Keratinocyte (primary cell): ENCODE measurements around the gene CA5A. TPM values are rescaled to one million over a fixed set of nuclear protein-coding genes. Genes with fewer than 3 reads are reported as not detected.
"Not testable (repeated sequence)": the region's sequence is repeated elsewhere in the genome, so short reads cannot be mapped to it uniquely, and the experiment has no call there.

Experiments
- DNase-seq: peaks from one replicate; pipeline ENCODE4 v3.0.0-alpha.2; 2011; ENCODE audit warnings: low read depth, missing footprints, low spot score
- FAIRE-seq: peaks from 2 replicates; lab custom pipeline; 2011; peaks lifted over from hg19 to GRCh38; lab: Jason Lieb, UNC
- H2AFZ ChIP-seq: 2 replicates; pipeline ENCODE4 v1.6.0; 2012; ENCODE audit warnings: low read length, control low read depth, inconsistent platforms; ENCODE audit not compliant: control insufficient read depth
- H3K27ac ChIP-seq: 2 replicates; pipeline ENCODE4 v1.5.1; 2011; ENCODE audit warnings: low read length; ENCODE audit not compliant: control insufficient read depth, insufficient read depth
- H3K27me3 ChIP-seq: 3 replicates; pipeline ENCODE4 v1.6.0; 2011; ENCODE audit warnings: low read length; ENCODE audit not compliant: control insufficient read depth, insufficient read depth; ENCODE audit errors: extremely low read depth
- H3K36me3 ChIP-seq, 2 experiments: 2 replicates in 1 of 2; 3 replicates in 1 of 2; pipeline ENCODE4 v1.5.1; 2011; ENCODE audit warnings: low read length in 2 of 2, mild to moderate bottlenecking in 1 of 2; ENCODE audit not compliant: control insufficient read depth in 2 of 2, insufficient read depth in 2 of 2; ENCODE audit errors: extremely low read depth in 1 of 2
- H3K4me1 ChIP-seq: 3 replicates; pipeline ENCODE4 v1.5.1; 2011; ENCODE audit warnings: low read length; ENCODE audit not compliant: control insufficient read depth, insufficient read depth; ENCODE audit errors: extremely low read depth
- H3K4me2 ChIP-seq: 3 replicates; pipeline ENCODE4 v1.6.0; 2011; ENCODE audit warnings: low read depth, low read length; ENCODE audit not compliant: control insufficient read depth, insufficient read depth; ENCODE audit errors: extremely low read depth
- H3K4me3 ChIP-seq, 3 experiments: fragments of 200-600 bp in 1 of 3; sonication (generic) in 1 of 3; 2 replicates in 2 of 3; 3 replicates in 1 of 3; pipeline ENCODE4 v1.5.1; 2011 to 2016; ENCODE audit warnings: low read length in 3 of 3, mild to moderate bottlenecking in 3 of 3, control low read depth in 2 of 3, inconsistent platforms in 1 of 3, low read depth in 1 of 3, mixed read lengths in 1 of 3, mixed run types in 1 of 3, moderate library complexity in 1 of 3; ENCODE audit not compliant: control insufficient read depth in 2 of 3, insufficient read depth in 2 of 3; ENCODE audit errors: extremely low read depth in 1 of 3
- H3K79me2 ChIP-seq: 2 replicates; pipeline ENCODE4 v1.6.0; 2012; ENCODE audit warnings: low read length; ENCODE audit not compliant: control insufficient read depth, insufficient read depth
- H3K9ac ChIP-seq: 3 replicates; pipeline ENCODE4 v1.6.0; 2011; ENCODE audit warnings: low read length; ENCODE audit not compliant: control insufficient read depth, insufficient read depth; ENCODE audit errors: extremely low read depth
- H3K9me1 ChIP-seq: 3 replicates; pipeline ENCODE4 v1.6.0; 2011; ENCODE audit warnings: low read length; ENCODE audit not compliant: control insufficient read depth, insufficient read depth; ENCODE audit errors: extremely low read depth
- H3K9me3 ChIP-seq: 2 replicates; pipeline ENCODE4 v1.5.1; 2012; ENCODE audit warnings: low read depth, low read length; ENCODE audit not compliant: control insufficient read depth
- H4K20me1 ChIP-seq: 3 replicates; pipeline ENCODE4 v1.6.0; 2011; ENCODE audit warnings: low read length; ENCODE audit not compliant: control insufficient read depth, insufficient read depth; ENCODE audit errors: extremely low read depth
- EZH2 ChIP-seq: IDR thresholded peaks from one replicate; pipeline ENCODE4 v1.6.1; 2012; ENCODE audit warnings: inconsistent platforms, mild to moderate bottlenecking, low read length, moderate library complexity
- dilution Hi-C: fragments of 300-500 bp; cut with MboI; formaldehyde crosslinking; loops from one replicate; pipeline ENCODE4 v1.7.0; 2020; ENCODE audit warnings: low sequenced_read_pairs; ENCODE audit not compliant: extremely low pct_ligation_motif_present
- polyA plus RNA-seq, 5 experiments: library from polyadenylated mRNA; depleted of rRNA in 3 of 5; stranded (reverse) in 3 of 5; stranded (forward) in 1 of 5; unstranded in 1 of 5; fragments of >200 nt; gene quantifications; 1 replicate in 1 of 5; 2 replicates in 3 of 5; 3 replicates in 1 of 5; pipeline versions ENCODE4 v1.2.1 to v1.2.3, GENCODE V29; 2011 to 2012; ENCODE audit warnings: missing spikeins in 2 of 5, low read depth in 1 of 5, low replicate concordance in 1 of 5
- TF ChIP-seq, protein P1 (sequence below), 3 experiments: IDR thresholded peaks in 1 of 3; conservative IDR thresholded peaks in 1 of 3; optimal IDR thresholded peaks in 1 of 3; 2 replicates in 2 of 3; 3 replicates in 1 of 3; pipeline versions ENCODE3 to v1.5.1; 2011; ENCODE audit warnings: low read length in 3 of 3, mild to moderate bottlenecking in 3 of 3, moderate library complexity in 2 of 3, control low read depth in 1 of 3, inconsistent platforms in 1 of 3; ENCODE audit not compliant: insufficient read depth in 2 of 3; ENCODE audit errors: extremely low read depth in 1 of 3

CA5A gene
- polyA plus RNA-seq, 1 donor (not counting 4 experiments of a cell fraction or from before 2014, with no cell fraction given): not detected

DNA sequence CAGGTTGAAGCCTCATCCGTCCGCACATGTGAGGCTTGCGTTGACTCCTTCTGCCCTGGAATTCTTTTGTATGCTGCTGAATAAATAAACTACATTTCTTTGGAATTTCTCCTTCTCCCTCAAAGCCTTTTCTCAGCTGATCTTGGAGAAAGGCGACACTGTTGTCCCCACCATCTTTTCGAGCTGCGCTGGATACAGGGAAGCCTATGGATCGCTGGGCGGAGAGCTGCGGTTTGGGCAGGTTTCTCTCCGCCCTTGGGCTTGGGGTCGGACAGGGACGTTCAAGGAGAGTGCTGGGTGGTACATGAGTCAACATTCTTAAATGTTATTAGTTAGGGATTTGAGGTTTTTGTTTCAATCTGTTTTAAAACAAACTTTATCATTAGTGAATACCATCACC is 35.8 kb downstream of the CA5A start:
- H2AFZ ChIP-seq, H3K36me3 ChIP-seq, H3K79me2 ChIP-seq, H3K9me1 ChIP-seq, H3K4me3 ChIP-seq, H3K9ac ChIP-seq, H4K20me1 ChIP-seq, H3K27ac ChIP-seq, FAIRE-seq, H3K9me3 ChIP-seq, dilution Hi-C loops, DNase-seq, H3K27me3 ChIP-seq, H3K4me2 ChIP-seq: not testable (repeated sequence)
- peaks cover 13% of the 10 kb centered on the region for H3K4me1 ChIP-seq

DNA sequence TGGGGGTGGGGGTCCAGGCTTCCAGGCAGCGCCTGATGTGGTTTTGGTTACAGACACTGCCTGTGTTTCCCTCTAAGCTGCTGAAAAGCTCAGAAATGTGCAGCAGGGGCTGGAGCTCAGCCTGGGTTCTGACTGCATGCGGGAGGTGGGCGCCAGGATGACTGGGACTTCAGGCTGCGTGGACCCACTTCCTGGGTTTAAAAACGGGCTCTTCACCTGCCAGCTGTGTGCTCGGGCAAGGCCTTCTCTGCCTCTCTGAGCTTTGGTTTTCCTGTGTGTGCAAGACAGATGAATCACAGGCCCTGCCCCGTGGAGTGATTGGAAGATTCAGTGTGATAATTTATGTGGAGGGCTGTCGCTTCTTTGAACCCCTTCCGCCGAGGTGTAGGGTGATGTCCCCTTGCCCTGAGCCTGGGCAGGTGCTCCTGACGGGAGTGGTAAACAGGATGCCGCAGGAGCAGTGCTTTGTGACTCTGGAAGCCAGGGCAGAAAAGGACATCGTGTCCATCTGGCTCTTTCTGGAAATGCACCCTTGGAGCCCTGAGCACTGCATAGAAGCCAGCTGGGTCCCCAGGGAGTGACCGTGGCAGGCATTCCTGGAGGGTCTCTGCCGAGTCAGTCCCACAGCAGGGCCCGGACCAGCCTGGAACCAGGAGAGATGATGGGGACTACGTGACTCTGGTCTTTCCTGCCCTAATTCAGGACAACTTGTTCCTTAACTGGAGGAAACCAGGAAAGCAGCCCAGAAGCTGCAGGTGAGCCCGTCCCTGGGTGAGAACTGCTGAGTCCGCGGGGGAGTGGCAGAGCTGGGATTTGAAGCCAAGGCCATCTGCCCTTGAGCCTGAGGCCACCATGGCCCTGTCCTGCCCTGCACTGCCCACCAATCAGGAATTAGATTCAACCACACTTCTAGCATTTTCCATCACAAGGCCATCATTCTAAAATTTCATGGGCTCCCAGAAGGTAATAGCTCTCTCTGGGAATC is 38.5 kb downstream of the CA5A start:
- no peak for DNase-seq
- no peaks in the 10 kb centered on the region for H3K36me3 ChIP-seq
- H3K4me2 ChIP-seq: no peak overlapping the region
- H3K27me3 ChIP-seq: no peaks in the 10 kb centered on the region
- FAIRE-seq: no peak
- no peaks in the 10 kb centered on the region for H3K9me3 ChIP-seq
- dilution Hi-C loops: no loop called here
- no peak overlapping the region for H3K4me3 ChIP-seq
- H3K27ac ChIP-seq: no peak overlapping the region
- no peak overlapping the region for H2AFZ ChIP-seq
- H3K4me1 ChIP-seq: peaks cover 15% of the 10 kb centered on the region
- no peaks in the 10 kb centered on the region for H4K20me1 ChIP-seq
- no peak overlapping the region for H3K9ac ChIP-seq
- TF ChIP-seq, protein P1, sequence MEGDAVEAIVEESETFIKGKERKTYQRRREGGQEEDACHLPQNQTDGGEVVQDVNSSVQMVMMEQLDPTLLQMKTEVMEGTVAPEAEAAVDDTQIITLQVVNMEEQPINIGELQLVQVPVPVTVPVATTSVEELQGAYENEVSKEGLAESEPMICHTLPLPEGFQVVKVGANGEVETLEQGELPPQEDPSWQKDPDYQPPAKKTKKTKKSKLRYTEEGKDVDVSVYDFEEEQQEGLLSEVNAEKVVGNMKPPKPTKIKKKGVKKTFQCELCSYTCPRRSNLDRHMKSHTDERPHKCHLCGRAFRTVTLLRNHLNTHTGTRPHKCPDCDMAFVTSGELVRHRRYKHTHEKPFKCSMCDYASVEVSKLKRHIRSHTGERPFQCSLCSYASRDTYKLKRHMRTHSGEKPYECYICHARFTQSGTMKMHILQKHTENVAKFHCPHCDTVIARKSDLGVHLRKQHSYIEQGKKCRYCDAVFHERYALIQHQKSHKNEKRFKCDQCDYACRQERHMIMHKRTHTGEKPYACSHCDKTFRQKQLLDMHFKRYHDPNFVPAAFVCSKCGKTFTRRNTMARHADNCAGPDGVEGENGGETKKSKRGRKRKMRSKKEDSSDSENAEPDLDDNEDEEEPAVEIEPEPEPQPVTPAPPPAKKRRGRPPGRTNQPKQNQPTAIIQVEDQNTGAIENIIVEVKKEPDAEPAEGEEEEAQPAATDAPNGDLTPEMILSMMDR (optimal IDR thresholded peaks at IDR 0.05 in 1 of 3, IDR thresholded peaks at IDR 0.05 in 1 of 3, conservative IDR thresholded peaks at IDR 0.05 in 1 of 3; ENCODE audit: extremely low read depth in 1 of 3, insufficient read depth in 2 of 3, low read length in 3 of 3): no peak
- TF ChIP-seq EZH2: no peak
- H3K79me2 ChIP-seq: no peaks in the 10 kb centered on the region
- no peaks in the 10 kb centered on the region for H3K9me1 ChIP-seq

DNA sequence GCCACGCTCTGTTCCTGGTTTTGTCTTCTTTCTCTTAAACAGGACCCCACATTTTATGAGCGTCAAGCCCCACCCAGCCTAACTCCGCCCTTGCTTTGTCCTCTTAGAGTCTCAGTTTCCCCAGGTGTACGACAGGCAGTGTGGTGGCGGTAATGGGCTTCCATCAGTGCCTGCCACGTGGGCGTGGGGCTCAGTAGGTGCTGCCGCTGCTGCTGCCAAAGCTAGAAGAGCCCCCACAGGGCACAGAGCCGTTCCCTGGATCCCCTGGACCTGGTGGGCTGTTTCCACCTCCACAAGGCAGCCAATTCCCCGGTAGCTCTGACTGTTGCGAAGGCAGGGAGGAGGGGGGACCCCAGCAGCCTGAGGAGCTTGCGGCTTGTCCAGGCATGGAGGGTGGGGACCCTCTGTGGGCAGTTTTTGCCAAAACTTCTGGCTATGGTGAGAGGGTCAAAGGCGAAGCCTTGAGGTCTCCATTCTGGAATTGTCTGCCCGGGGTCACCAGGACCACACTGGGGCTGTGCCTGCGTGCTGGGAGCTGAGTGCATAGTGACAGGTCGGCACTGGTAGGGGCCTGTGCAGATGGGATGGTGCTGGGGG is 39.3 kb downstream of the CA5A start:
- H3K27ac ChIP-seq, FAIRE-seq, H3K9ac ChIP-seq, DNase-seq, dilution Hi-C loops, H3K4me3 ChIP-seq, H3K9me3 ChIP-seq, H2AFZ ChIP-seq, H3K4me2 ChIP-seq, H3K27me3 ChIP-seq, H3K9me1 ChIP-seq, H3K79me2 ChIP-seq, H4K20me1 ChIP-seq, H3K36me3 ChIP-seq: not testable (repeated sequence)
- peaks cover 15% of the 10 kb centered on the region for H3K4me1 ChIP-seq

DNA sequence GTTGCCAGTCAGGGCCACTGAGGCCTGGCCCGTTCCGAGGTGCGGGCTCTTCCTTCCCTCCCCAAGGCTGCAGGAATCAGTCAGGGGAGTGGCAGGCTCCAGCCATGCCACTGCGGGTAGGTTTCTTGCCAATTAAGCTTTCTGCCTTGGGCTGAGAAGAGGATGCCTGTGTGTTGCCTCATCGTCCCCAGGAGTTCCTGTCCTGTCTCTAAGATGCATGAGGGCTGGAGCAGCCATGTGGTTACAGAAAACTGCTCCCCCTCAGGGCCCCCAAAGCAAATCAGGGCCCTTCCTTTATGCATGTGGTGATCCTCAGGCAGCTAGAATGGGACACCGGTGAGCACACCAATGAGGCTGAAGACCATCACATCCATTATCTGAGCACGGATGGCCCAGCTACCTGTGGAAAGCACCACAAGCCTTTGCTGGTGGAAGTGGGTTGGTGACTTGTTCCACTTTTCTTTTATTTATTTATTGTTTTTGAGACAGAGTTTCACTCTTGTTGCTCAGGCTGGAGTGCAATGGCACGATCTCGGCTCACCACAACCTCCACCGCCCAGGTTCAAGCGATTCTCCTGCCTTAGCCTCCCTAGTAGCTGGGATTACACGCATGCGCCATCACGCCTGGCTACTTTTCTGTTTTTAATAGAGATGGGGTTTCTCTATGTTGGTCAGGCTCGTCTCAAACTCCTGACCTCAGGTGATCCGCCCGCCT is 40.0 kb downstream of the CA5A start:
- FAIRE-seq, H3K9me3 ChIP-seq, H4K20me1 ChIP-seq, H3K4me3 ChIP-seq, H3K27me3 ChIP-seq, H3K79me2 ChIP-seq, dilution Hi-C loops, H3K9me1 ChIP-seq, DNase-seq, H3K9ac ChIP-seq, H3K27ac ChIP-seq, H2AFZ ChIP-seq, H3K36me3 ChIP-seq, H3K4me2 ChIP-seq: not testable (repeated sequence)
- peaks cover 15% of the 10 kb centered on the region for H3K4me1 ChIP-seq
